ENCODE data around the gene F7. TPM values are rescaled to one million over a fixed set of nuclear protein-coding genes. Genes with fewer than 3 reads are reported as not detected.

F7 gene
- total and polyA plus RNA-seq, 2 of the 4 experiments (the other 2 are of a cell fraction) = under 0.01 to 0.07 TPM

DNA sequence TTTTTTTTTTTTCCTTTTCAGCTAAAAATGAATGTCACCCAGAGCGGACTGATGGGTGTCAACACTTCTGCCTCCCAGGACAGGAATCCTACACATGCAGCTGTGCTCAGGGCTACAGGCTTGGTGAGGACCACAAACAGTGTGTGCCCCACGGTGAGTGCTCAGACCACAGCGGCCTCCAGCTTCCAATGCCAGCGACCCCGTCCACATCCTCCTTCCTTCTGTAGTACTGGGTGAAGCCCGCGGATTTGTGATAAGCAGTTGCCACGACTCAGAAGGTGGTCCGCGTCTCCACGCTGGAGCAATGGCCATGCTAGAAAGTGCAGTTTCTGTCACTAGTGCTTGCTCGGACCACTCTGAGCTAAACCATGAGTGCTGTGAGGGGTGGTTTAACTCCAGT is 58.9 kb downstream of the F7 start:
- Histone ChIP-seq H2AK9ac (replicated peaks; ENCODE audit: low read depth, low read length, poor library complexity) (no peak overlapping the region), H2BK15ac (ENCODE audit: low read depth, low read length) (no peak overlapping the region), H3K9me1 (ENCODE audit: insufficient read depth, low read length) (peaks cover 3% of the 10 kb centered on the region; the same call in 1 of the 2 replicates), H2AK5ac (ENCODE audit: low read depth, low read length) (no peak overlapping the region), H3K23ac (ENCODE audit: low read depth, low read length) (no peak overlapping the region), H2BK120ac (ENCODE audit: low read depth, low read length) (no peak overlapping the region), H4K8ac (ENCODE audit: low read depth in 2 of 2, low read length in 2 of 2) (no peak overlapping the region), H3K4me1 (ENCODE audit: control insufficient read depth, insufficient read depth, low read length) (peaks cover 8% of the 10 kb centered on the region), H3K27me3 (ENCODE audit: control insufficient read depth, insufficient read depth, low read length) (no peaks in the 10 kb centered on the region), H4K5ac (ENCODE audit: low read depth, low read length) (no peak overlapping the region), H3K4me2 (ENCODE audit: low read depth, low read length) (no peak overlapping the region), H4K91ac (ENCODE audit: insufficient read depth, low read depth, low read length) (no peak overlapping the region), H3K56ac (ENCODE audit: extremely low read depth, insufficient read depth, low read length) (no peak overlapping the region), H2AFZ (replicated peaks; ENCODE audit: low read length, poor library complexity) (no peak overlapping the region), H2BK20ac (ENCODE audit: low read depth, low read length) (no peak overlapping the region), H3K18ac (ENCODE audit: low read depth, low read length) (no peak overlapping the region), H2BK5ac (ENCODE audit: low read depth, low read length, poor library complexity, severe bottlenecking) (no peak overlapping the region), H3K36me3 (ENCODE audit: control insufficient read depth, insufficient read depth, low read length) (peaks cover 6% of the 10 kb centered on the region), H3K27ac (ENCODE audit: insufficient read depth, low read length) (no peak overlapping the region), H3K4me3 (ENCODE audit: insufficient read depth, low read depth, low read length) (no peak overlapping the region), H3K79me1 (ENCODE audit: low read depth in 1 of 2, low read length in 2 of 2) (0 out of 4 replicates have a peak, but pooled peaks cover 0 to 3% of the 10 kb centered on the region in 2 experiments), H3K9me3 (ENCODE audit: control insufficient read depth, insufficient read depth, low read length) (0 out of 2 replicates have a peak, but pooled peaks cover 2% of the 10 kb centered on the region), H3K9ac (ENCODE audit: low read depth, low read length) (no peak overlapping the region), H3K4ac (ENCODE audit: low read depth, low read length) (no peak overlapping the region), H4K20me1 (ENCODE audit: insufficient read depth, low read length) (no peaks in the 10 kb centered on the region), H3K14ac (replicated peaks; ENCODE audit: low read depth, low read length) (no peak overlapping the region)
- CTCF ChIA-PET = no interaction called here
- ATAC-seq (ENCODE audit: low read depth) = no peak
- in situ Hi-C loops (cut with MboI; ENCODE audit: low sequenced_read_pairs) = no loop called here
- POLR2A ChIA-PET (ENCODE audit: unreplicated experiment) = no interaction called here
- WGBS, 2 experiments (ENCODE audit: extremely low coverage in 2 of 2, insufficient read length in 1 of 2) = 94% methylated on average over 5 of the region's 12 CpGs; no CpG with 5 or more reads in 1 of the 2 experiments
- BruUV-seq (replicated peaks) = no TSS peak
- DNase-seq = no peak
- intact Hi-C loops (cut with micrococcal nuclease) = no loop called here
- TF ChIP-seq RCOR1 (IDR thresholded peaks at IDR 0.05; ENCODE audit: insufficient replicate concordance, low read length) (no peak), NFE2L2 (IDR thresholded peaks at IDR 0.05; ENCODE audit: low read depth, low read length) (no peak), MXI1 (IDR thresholded peaks at IDR 0.05; ENCODE audit: borderline replicate concordance, low read depth, low read length) (no peak), BHLHE40 (IDR thresholded peaks at IDR 0.05; ENCODE audit: low read depth, low read length) (no peak), RFX5 (IDR thresholded peaks at IDR 0.05; ENCODE audit: low read depth, low read length) (no peak)
- TF ChIP-seq, protein P1, sequence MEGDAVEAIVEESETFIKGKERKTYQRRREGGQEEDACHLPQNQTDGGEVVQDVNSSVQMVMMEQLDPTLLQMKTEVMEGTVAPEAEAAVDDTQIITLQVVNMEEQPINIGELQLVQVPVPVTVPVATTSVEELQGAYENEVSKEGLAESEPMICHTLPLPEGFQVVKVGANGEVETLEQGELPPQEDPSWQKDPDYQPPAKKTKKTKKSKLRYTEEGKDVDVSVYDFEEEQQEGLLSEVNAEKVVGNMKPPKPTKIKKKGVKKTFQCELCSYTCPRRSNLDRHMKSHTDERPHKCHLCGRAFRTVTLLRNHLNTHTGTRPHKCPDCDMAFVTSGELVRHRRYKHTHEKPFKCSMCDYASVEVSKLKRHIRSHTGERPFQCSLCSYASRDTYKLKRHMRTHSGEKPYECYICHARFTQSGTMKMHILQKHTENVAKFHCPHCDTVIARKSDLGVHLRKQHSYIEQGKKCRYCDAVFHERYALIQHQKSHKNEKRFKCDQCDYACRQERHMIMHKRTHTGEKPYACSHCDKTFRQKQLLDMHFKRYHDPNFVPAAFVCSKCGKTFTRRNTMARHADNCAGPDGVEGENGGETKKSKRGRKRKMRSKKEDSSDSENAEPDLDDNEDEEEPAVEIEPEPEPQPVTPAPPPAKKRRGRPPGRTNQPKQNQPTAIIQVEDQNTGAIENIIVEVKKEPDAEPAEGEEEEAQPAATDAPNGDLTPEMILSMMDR (conservative IDR thresholded peaks at IDR 0.05; ENCODE audit: low read depth, low read length) = no peak
- dilution Hi-C loops (cut with HindIII; ENCODE audit: low sequenced_read_pairs, unreplicated experiment) = no loop called here
